Activated T-cell treated with anti-CD3 and anti-CD28 coated beads, Interleukin-2, amount 50 U/mL, for 48 hours (primary cell): ENCODE measurements around the gene CTBP1.

Source experiments
- DNase-seq, 2 experiments: peaks; one replicate each; pipeline ENCODE4 v3.0.0-alpha.2; 2020

CTBP1 gene

GRCh38 chr4:1208970-1209704 is 39.8 kb downstream of the CTBP1 start:
- no peak for DNase-seq

GRCh38 chr4:1208266-1208961 is 40.5 kb downstream of the CTBP1 start:
- no peak for DNase-seq

DNA sequence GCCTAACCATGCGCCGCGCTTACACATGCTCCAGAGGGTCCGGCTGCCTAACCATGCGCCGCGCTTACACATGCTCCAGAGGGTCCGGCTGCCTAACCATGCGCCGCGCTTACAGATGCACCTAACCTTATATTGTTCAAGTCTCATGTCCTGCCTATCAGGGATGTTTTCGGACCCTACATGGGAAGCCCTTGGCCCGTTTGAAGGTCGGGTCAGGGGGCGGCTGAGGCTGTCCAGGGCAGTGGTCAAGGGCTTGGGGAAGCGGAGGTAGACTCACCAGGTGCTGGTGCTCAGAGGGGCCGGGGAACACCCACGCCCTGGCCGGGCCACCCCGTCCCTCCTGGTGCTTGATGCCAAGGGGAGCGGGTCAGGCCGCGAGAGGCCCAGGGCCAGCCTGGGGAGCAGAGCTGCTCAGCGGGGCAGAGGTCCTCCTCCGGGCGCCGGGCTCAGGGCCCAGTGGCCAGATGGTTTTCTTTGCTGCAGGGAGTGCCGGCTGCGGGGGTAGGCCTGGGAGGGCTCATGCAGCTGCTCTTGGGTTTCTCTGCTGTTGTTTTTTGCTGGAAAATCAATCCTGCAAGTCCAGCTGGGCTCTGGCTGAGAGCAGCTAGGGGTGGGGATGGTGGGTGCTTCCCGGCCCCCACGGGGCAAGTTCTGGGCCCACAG is 41.2 kb downstream of the CTBP1 start:
- no peak for DNase-seq

DNA sequence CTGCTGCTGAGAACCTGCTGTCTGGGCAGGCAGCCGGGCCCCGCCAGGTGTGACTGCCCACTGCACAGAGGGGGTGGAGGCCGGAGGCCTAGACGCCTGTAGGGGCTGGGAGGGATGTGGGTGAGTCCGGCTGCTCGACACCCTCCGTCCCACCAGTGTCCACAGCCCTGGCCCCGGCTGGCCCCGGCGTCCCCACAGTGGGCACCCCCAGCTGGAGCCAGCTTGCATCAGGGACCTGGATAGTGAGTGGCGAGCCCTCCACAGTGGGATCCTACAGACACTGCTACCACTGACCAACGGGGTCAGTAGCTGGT is 41.8 kb downstream of the CTBP1 start:
- DNase-seq = no peak

DNA sequence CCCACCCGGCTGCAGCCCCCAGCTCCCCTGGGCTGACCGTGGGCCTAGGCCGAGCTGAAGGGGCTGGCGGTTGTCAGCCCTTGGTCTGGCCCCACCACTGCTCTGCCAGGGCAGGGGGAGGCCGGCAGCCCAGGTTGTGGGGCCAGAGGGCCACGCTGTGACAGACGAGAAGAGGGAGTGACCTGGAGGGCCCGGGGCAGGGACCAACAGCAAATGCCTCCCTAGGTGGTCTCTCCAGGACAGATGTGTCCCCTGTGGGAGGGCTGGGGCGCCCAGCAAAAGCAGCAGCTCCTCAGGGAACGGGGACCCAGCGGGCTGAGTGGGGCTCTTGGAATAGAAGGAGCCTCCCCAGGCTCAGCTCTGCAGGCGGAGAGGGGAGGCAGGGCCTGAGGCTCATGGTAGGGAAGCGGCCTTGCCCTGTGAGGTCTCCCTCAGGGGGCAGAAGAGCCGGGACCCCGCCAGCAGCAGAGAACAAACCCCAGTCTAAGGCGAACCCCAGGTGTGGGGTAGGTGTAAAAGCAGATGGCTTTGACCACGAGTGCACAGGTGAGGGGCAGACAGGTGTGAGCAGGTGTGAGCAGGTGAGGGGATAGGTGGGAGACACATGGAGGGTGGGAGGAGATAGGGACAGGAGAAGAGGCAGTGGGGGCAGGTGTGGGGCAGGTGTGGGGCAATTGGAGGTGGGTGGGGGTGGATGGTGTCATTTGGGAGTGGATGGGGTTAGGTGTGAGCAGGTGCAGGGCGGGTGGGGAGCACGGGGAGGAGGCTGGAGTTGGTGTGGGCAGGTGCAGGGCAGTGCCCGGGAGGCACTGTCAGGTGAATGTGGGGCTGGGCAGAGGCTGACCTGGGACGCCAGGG is 42.4 kb downstream of the CTBP1 start:
- no peak for DNase-seq

GRCh38 chr4:1205586-1206298 is 43.2 kb downstream of the CTBP1 start:
- peak in 1 of 2 experiments; percentile 13 for DNase-seq

DNA sequence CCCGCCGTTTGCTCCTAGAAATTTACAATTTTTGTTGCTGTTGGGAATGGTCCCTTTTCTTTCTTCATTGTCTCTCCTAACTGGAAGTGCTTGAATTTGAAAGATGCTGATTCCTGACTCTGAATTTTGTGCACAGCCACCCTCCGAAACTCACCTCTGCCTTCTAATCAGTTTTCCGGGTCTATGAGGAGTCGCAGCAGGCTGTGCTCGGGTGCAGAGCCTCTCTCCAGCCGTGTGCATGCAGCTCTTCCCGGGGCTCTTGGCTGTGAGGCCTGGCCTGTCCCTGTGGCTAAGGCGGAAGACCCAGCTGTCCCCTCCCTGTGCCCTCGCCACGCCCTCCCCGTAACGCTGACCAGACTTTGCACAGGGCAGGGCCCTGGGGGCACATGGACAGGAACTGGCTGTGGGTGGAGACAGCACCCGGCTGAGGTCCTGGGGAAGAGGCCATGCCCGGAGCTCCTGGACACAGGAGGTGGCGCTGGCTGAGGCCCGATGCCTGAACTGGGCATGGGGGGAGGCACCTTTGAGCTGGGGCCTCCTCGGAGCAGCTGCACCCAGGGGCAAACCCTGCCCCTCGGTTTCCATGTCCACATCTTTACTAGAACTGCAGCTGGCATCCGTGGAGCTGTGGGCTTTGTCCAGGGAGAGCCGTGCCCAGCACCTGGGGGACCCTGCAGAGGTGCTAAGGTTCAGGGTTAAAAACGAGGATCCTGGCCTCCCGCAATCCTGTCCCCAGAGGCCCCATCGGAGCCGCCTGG is 43.9 kb downstream of the CTBP1 start:
- DNase-seq = peak; percentile 13 to 14

- DNase-seq = peak; percentile 13 to 16
These were observed 44.6 kb downstream of the CTBP1 start for GRCh38 chr4:1204286-1204827.

DNA sequence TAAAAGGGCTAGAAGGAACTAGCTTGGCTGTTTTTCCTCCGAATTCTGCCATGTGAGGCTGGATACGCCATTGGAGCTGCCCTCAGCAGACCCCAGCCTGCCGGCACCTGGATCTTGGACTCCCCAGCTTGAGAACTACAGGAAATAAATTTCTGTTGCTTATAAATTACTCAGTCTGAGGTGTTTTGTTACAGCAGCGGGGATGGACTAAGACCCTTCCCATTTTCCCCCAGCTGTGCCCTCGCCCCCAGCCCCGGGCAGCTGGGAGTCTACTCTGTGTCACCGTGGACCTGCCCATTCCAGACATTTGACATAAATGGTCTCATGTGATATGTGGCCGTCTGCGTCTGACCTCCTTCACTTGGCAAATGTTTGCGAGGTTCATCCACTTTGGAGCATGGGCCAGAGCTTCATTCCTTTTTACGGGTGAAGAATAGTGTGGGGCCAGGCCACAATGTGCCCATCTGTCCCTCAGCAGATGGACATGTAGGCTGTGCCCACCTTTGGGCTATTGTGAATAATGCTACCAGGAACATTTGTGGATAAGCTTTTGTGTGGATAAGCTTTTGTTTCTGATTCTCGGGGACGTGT is 45.8 kb downstream of the CTBP1 start:
- peak in 1 of 2 experiments; percentile 19 for DNase-seq

GRCh38 chr4:1202526-1203011 is 46.4 kb downstream of the CTBP1 start:
- no peak for DNase-seq

- DNase-seq = peak; percentile 89 to 90
These were observed 46.9 kb downstream of the CTBP1 start for GRCh38 chr4:1201851-1202525.

- peak; percentile 27 to 41 for DNase-seq
These were observed 48.4 kb downstream of the CTBP1 start for GRCh38 chr4:1200425-1201035.

DNA sequence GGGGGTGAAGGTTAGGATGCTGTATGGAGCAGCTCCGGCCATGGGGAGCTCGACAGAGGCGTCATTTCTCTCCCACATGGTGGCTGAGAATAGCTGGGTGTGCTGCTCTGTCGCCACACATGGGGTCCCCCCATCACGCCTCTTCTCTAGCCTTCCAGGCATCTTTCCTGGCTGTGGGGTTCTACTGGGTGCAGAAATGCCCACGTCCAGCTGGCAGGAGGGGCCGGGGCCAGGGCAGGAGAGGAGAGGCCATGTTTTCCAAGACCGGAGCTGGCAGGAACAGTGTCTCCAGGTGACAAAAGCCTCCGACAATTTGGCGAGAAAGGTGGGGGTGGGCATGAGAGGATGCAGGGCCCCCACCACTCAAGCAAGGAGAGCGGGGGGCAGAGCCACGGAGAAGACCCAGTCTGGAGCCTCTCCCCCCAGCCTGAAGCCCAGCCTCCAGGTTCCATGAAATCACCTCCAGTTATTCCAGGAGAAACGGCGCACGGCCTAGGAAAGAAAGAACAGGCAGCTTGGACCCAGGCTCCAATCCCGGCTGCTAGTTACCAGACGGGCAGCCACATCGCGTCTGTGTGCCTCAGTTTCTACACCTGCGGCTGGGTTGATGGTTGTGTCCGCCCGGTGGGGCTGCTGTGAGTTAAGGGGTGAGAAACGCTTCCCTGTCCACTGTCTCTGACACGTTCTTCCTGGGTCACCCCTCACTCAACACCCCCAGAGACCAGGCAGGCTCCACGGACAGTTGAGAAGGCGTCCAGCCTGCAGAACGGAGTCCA is 49.2 kb downstream of the CTBP1 start:
- DNase-seq = peak; percentile 11 to 18

DNA sequence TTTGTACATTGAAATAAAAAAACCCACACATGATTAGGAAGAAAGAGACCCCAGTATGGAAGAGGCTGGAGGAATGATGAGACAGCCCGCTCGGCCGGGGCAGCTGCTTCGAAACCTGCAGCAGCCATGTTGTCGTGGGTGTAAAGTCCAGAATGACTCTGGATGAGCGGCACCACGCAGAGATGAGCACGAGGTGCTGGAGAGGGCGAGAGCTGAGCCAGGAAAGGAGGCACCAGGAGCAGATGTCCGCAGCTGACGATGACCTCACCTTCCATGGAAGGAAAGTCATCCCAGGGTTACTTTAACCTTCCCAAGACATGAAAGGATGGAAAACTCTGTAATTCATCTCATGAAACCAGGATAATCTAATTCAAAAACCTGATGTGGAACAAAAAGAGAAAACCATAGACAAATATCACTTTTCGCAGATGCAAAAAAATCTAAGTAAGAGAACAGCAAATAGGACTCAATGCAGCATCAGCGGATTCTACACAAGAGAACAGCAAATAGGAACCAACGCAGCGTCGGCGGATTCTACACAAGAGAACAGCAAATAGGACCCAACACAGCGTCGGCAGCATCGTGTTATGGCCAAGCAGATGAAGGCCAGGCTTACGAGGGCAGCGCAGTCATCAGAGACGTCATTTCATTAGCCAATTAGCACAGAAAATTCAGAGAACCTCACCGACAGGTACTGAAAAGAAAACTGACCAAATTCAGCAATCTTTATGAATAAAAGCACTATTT is 50.7 kb downstream of the CTBP1 start:
- DNase-seq = peak in 1 of 2 experiments; percentile 6

GRCh38 chr4:1196421-1197183 is 52.3 kb downstream of the CTBP1 start:
- peak; percentile 14 to 15 for DNase-seq

- DNase-seq = peak in 1 of 2 experiments; percentile 7
These were observed 53.0 kb downstream of the CTBP1 start for GRCh38 chr4:1195891-1196401.

DNA sequence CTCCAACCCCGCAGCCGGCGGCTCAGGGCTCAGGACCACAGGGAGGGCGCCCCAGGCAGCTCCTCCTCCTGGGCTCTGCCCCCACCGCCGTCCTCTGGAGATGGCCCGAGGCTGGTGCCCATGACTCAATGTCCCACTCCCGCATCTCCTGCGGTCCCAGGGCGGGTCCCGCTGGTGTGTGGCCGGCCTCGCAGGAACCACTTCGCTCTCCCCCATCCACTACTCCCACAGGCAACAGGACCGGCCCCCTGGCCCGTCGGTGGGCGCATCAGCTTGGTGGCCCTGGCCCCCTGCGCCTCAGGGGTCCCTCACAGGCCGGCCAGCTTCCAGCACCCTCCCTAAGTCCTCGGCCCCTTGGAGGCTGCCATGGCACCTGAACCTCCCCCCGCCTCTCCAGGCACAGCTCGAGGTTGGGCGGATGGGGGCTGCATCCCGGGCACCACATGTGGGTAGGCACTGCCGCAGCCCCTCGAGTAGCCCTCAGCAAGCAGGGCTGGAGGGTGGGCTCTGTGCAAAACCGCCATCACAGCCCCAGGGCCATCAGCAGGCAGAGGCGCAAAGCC is 53.7 kb downstream of the CTBP1 start:
- no peak for DNase-seq
